ENCODE results near the gene GDI2. TPM values are rescaled to one million over a fixed set of nuclear protein-coding genes. Genes with fewer than 3 reads are reported as not detected.

Gene GDI2
- total and polyA plus RNA-seq, 9 of the 15 experiments (the other 6 are each of a cell fraction or from before 2014, with no cell fraction given), result 262 to 424 (median 287) TPM

DNA sequence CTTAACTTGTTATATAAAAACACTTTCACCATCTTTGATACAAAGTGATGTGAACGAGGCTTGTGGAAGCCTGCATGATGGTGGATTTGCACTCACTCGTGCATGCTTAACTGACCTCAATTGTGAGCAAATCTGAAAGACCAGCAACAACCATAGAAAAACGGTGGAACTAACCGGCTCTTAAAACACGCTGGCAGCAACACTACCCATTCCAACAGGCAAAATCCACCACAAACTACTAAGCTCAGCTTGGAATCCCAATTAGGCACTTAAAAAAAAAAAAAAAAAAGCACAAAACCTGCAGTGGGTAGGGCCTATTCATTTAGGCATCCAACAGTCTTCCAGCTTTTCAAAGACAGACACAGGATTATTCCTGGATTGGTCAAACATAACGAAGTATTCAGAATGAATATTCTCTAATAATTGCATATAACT, 1.8 kb downstream of the GDI2 start:
- BruUV-seq (replicated peaks), result no TSS peak
- Histone ChIP-seq H3K27me3 (ENCODE audit: control insufficient read depth in 2 of 2, insufficient read depth in 2 of 2, low read length in 2 of 2) (no peaks in the 10 kb centered on the region), H3K4me1 (replicated peaks in 1 of 2; ENCODE audit: control insufficient read depth in 2 of 2, insufficient read depth in 2 of 2, low read length in 2 of 2) (peaks cover 9 to 23% of the 10 kb centered on the region in 2 experiments), H3K27ac (ENCODE audit: extremely low read depth, low read depth, low read length) (peak overlapping the region; percentile 13; the same call in 1 of the 3 replicates), H3K36me3 (ENCODE audit: control insufficient read depth, insufficient read depth, low read length) (peaks cover 44% of the 10 kb centered on the region), H3K79me2 (ENCODE audit: control insufficient read depth, insufficient read depth, low read length) (peaks cover 85% of the 10 kb centered on the region), H3K9ac (ENCODE audit: insufficient read depth in 1 of 2, low read depth in 2 of 2, low read length in 2 of 2) (peak overlapping the region; percentile 53 to 97; a peak in 3 of 4 replicates), H3K9me1 (ENCODE audit: control insufficient read depth, insufficient read depth, low read length) (no peaks in the 10 kb centered on the region), H3K4me2 (ENCODE audit: insufficient read depth, low read length) (peak overlapping the region; percentile 74), H2AFZ (ENCODE audit: low read depth, low read length) (no peak overlapping the region), H3K4me3 (peak overlapping the region; percentile 98), H3K9me3 (replicated peaks; ENCODE audit: control insufficient read depth, insufficient read depth, low read depth, low read length) (no peaks in the 10 kb centered on the region), H4K20me1 (replicated peaks; ENCODE audit: control insufficient read depth, insufficient read depth, low read length) (peaks cover 28% of the 10 kb centered on the region)
- intact Hi-C loops (cut with micrococcal nuclease) (loop anchor here (5.0 kb wide), 3 partner anchors 36 to 81 kb away; partner anchors contain the start of gene FBH1), in situ Hi-C loops (cut with MboI) (no loop called here)
- FAIRE-seq (peak; percentile 75), DNase-seq (ENCODE audit: extremely low read depth in 1 of 4, low spot score in 3 of 4) (peak in 1 of 4 experiments; percentile 25), ATAC-seq (no peak)
- peak; percentile 62 for TF ChIP-seq ZNF384 (IDR thresholded peaks at IDR 0.05; ENCODE audit: low read depth, low read length)
- no peak for TF ChIP-seq RBM22 (IDR thresholded peaks at IDR 0.05; ENCODE audit: low read depth, low read length, poor library complexity, severe bottlenecking)
- no peak for TF ChIP-seq MCM2 (IDR thresholded peaks at IDR 0.05; ENCODE audit: low read depth)
- TF ChIP-seq, protein P1, sequence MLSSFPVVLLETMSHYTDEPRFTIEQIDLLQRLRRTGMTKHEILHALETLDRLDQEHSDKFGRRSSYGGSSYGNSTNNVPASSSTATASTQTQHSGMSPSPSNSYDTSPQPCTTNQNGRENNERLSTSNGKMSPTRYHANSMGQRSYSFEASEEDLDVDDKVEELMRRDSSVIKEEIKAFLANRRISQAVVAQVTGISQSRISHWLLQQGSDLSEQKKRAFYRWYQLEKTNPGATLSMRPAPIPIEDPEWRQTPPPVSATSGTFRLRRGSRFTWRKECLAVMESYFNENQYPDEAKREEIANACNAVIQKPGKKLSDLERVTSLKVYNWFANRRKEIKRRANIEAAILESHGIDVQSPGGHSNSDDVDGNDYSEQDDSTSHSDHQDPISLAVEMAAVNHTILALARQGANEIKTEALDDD (IDR thresholded peaks at IDR 0.05), result peak; percentile 53; the same call in 1 of the 2 replicates
- TF ChIP-seq, protein P2, sequence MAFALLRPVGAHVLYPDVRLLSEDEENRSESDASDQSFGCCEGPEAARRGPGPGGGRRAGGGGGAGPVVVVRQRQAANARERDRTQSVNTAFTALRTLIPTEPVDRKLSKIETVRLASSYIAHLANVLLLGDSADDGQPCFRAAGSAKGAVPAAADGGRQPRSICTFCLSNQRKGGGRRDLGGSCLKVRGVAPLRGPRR (CRISPR knock-in tag; IDR thresholded peaks at IDR 0.05), result no peak
- TF ChIP-seq ARHGAP35 (IDR thresholded peaks at IDR 0.05; ENCODE audit: partially characterized antibody), result no peak
- TF ChIP-seq, protein P3, sequence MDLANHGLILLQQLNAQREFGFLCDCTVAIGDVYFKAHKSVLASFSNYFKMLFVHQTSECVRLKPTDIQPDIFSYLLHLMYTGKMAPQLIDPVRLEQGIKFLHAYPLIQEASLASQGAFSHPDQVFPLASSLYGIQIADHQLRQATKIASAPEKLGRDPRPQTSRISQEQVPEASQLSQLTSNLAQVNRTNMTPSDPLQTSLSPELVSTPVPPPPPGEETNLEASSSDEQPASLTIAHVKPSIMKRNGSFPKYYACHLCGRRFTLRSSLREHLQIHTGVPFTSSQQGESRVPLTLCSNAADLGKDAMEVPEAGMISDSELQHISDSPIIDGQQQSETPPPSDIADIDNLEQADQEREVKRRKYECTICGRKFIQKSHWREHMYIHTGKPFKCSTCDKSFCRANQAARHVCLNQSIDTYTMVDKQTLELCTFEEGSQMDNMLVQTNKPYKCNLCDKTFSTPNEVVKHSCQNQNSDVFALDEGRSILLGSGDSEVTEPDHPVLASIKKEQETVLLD (IDR thresholded peaks at IDR 0.05), result no peak
- TF ChIP-seq, protein P4, sequence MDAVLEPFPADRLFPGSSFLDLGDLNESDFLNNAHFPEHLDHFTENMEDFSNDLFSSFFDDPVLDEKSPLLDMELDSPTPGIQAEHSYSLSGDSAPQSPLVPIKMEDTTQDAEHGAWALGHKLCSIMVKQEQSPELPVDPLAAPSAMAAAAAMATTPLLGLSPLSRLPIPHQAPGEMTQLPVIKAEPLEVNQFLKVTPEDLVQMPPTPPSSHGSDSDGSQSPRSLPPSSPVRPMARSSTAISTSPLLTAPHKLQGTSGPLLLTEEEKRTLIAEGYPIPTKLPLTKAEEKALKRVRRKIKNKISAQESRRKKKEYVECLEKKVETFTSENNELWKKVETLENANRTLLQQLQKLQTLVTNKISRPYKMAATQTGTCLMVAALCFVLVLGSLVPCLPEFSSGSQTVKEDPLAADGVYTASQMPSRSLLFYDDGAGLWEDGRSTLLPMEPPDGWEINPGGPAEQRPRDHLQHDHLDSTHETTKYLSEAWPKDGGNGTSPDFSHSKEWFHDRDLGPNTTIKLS (IDR thresholded peaks at IDR 0.05; ENCODE audit: borderline replicate concordance, low read depth), result no peak
- no peak for TF ChIP-seq CBX3 (IDR thresholded peaks at IDR 0.05; ENCODE audit: borderline replicate concordance in 1 of 2, low read length in 2 of 2)
- ChIA-PET POLR2A (interaction anchor here (1.3 to 3.7 kb wide), 6 partner anchors 10 to 79 kb away, joined by 4 to 25 read pairs (median 12); partner anchors contain the start of genes ANKRD16 and FBH1), CTCF (ENCODE audit: low intra/inter-chr PET ratio) (no interaction called here)
- 3% methylated on average over 6 of the region's 6 CpGs for WGBS (ENCODE audit: insufficient coverage, low coverage, missing lambda C conversion rate)

All from K562 (cell line).